Mucosa of gallbladder (tissue), 1 donor: Measurements from ENCODE around the gene SPDYC. TPM values are rescaled to one million over a fixed set of nuclear protein-coding genes. Genes with fewer than 3 reads are reported as not detected.

Experiments used
- total RNA-seq: library from RNA; stranded (reverse); gene quantifications from one replicate; pipeline ENCODE4 v1.2.1, GENCODE V29; 2021
- donor health status: DM: no; HTN: no; CAD: no.

Gene SPDYC
- total RNA-seq, 1 donor from 2014 or later: not detected

Other genes with a start within 250 kb of the SPDYC start
- 44.1 TPM for gene PPP2R5B, start 245.5 kb upstream of the SPDYC start, total RNA-seq
- gene GPHA2, start 234.3 kb upstream of the SPDYC start, total RNA-seq: 1.3 TPM
- gene MAJIN, start 198.1 kb upstream of the SPDYC start, total RNA-seq: not detected
- gene BATF2, start 173.3 kb upstream of the SPDYC start, total RNA-seq: 5.5 TPM
- gene ARL2, start 156.1 kb upstream of the SPDYC start, total RNA-seq: 103 TPM
- 39.4 TPM for gene SNX15, start 142.8 kb upstream of the SPDYC start, total RNA-seq
- 9.9 TPM for gene SAC3D1, start 129.0 kb upstream of the SPDYC start, total RNA-seq
- gene NAALADL1, start 111.7 kb upstream of the SPDYC start, total RNA-seq: 10.4 TPM
- gene CDCA5, start 86.2 kb upstream of the SPDYC start, total RNA-seq: 2.1 TPM
- 44.4 TPM for gene ZFPL1, start 86.0 kb upstream of the SPDYC start, total RNA-seq
- gene VPS51, start 74.0 kb upstream of the SPDYC start, total RNA-seq: 116 TPM
- gene TM7SF2, start 58.4 kb upstream of the SPDYC start, total RNA-seq: 184 TPM
- 15.1 TPM for gene ZNHIT2, start 52.5 kb upstream of the SPDYC start, total RNA-seq
- gene FAU, start 48.1 kb upstream of the SPDYC start, total RNA-seq: 835 TPM
- gene MRPL49, start 47.9 kb upstream of the SPDYC start, total RNA-seq: 46.5 TPM
- 84.4 TPM for gene SYVN1, start 35.7 kb upstream of the SPDYC start, total RNA-seq
- 287 TPM for gene CAPN1, start 11.7 kb downstream of the SPDYC start, total RNA-seq
- gene POLA2, start 91.7 kb downstream of the SPDYC start, total RNA-seq: 8.7 TPM
- 21.5 TPM for gene CDC42EP2, start 144.6 kb downstream of the SPDYC start, total RNA-seq
- gene DPF2, start 163.6 kb downstream of the SPDYC start, total RNA-seq: 62.6 TPM
- gene TIGD3, start 184.5 kb downstream of the SPDYC start, total RNA-seq: 0.29 TPM
- gene SLC25A45, start 212.4 kb downstream of the SPDYC start, total RNA-seq: 7.1 TPM
- gene FRMD8, start 216.4 kb downstream of the SPDYC start, total RNA-seq: 40.8 TPM